T-helper 2 cell (primary cell): ENCODE data around the gene PPP2R1B.
A peak's percentile ranks its signal among the peaks of the same experiment; 100 is the strongest.
"Not testable (repeated sequence)": the region's sequence is repeated elsewhere in the genome, so short reads cannot be mapped to it uniquely, and the experiment has no call there.

ENCODE experiments used
- DNase-seq, 5 experiments: peaks; one replicate each; pipeline versions ENCODE4 v3.0.0 to v3.0.0-alpha.2; 2012 to 2022

The PPP2R1B gene

DNA sequence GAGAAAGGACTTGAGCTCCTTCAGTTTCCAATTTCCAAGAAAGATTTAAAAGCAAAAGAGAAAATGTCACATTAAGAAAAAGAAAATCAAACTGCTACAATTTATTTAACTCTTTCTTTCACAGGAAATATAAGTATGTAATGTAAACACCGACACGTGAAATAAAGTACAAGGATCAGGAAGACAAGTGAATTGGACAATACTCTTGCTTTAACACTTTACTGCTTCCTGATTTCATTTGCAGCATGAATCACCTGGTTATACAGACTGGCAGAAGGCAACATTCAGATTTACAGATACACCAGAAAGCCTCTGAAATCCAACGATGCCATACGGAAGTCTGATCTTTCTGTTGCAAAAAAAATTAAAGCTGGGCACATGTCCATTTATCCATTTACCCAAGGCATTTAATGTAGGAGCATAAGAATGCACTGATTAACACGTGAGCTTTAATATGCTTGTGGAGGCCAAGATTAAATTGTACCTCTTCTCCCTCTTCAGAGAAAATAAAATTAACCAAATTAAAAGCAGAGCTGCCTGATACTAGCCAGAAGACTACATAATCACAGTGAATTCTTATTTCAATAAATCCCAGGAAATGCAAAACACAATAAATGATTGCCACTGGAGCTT lies 16.0 kb upstream of the PPP2R1B start:
- no peak for DNase-seq

DNA sequence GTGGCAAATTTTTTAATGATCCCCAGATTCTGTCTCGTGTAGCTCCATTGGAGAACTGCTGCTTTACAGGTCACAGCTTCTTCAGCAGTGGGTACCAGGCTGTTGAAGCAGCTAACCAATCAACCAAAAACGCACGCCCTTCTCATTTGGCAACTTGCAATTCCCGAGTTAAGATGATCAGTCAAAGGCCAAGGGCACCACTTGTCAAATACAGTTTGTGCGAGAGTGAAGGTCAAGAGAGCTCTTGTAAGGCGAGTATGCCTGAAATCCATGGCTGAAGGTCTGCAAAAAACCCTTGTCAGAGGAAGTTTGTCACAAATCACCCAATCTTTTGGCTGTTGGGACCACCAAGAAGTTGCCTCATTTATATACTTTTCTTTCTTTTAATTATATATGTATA lies 12.9 kb upstream of the PPP2R1B start:
- no peak for DNase-seq

DNA sequence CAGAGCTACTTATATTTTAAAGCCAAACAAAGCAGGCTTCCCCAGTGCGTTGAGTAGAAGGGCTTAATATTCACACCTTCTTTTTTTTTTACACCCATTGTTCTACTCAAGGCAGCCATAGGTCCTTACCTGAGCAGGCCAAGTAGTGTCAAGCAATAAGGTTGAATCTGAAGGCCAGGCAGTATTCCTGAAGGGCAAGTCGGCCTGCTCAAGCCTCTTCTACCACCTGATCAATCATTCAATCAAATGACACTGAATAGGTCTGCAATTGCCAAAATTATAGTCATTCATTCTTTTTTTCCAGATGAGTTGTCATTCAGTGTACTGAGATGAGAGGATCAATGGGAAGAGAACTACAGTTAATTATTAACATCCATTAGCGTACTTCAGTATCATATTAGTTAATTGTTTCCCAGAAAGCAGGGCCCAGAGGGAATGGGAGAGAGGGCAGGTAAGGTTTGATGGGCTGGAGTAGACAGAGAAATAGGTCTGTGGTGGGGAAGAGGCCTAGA lies 11.9 kb upstream of the PPP2R1B start:
- no peak for DNase-seq

DNA sequence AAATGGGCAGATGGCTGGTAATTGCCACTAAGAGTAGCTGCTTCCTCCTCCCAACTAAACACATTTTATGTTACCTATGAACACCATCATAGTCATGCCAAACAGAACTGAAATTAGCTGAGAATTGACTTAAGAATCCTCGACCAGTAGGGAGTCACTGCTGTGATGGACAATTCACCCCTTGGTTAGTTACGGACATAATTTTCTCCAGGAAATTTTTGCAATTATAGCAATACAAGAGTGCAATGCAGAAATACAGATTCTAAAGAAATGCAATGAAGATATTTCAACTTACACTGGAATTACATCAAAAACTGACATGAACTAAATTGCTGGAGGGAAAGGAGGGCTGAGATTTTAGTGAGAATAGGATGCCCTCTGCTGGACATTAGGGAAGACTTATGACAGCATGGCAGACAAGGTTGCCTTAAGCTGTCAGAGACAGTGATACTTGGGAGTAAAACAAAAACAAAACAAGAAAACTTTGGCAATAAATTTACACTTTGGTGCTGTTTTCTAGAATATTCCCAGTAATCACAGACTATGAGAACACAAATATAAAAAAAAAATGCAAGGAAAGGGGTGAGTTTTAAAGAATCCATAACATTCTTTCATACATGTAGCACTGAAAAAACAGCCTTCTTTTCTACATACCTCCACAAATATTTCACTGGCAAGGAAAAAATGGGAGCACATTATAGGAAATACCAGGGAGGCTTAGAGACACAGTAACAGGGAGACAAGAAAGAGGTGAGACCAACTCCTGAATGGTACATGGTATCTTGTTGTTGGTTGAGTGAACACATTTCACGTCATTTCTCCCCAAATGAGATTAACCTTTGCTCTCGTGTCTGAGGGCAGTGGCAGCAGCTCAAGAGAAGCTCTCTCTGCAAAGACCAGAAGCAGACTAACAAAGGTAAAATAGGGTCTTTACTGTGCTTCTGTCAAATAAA lies 11.2 kb upstream of the PPP2R1B start:
- peak in 2 of 5 experiments; percentile 29 to 73 for DNase-seq

DNA sequence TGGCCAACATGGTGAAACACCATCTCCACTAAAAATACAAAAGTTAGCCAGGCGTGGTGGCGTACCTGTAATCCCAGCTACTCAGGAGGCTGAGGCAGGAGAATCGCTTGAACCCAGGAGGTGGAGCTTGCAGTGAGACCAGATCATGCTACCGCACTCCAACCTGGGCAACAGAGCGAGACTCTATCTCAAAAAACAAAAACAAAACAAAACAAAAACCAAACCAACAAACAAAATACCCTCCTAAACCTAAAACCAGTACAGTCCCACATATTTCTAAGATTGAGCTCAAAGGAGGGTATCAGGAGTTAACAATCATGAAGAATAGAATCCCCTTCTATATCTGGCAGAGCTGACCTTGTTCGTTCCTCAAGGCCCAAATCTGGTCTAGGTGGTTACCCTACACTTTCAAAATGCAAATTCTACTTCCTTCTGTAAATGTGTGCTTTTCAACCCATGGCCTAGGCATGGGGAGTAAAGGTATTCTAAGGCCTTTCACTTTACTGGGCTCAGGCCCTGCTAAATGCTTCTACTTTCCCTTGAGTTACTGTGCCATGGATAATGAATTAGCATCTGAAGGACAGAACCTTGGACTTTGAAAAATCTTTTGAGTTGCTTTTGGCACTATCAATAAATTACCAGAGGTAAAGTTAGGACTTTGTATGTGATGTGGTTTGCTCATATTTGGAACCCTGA lies 10.4 kb upstream of the PPP2R1B start:
- no peak for DNase-seq

DNA sequence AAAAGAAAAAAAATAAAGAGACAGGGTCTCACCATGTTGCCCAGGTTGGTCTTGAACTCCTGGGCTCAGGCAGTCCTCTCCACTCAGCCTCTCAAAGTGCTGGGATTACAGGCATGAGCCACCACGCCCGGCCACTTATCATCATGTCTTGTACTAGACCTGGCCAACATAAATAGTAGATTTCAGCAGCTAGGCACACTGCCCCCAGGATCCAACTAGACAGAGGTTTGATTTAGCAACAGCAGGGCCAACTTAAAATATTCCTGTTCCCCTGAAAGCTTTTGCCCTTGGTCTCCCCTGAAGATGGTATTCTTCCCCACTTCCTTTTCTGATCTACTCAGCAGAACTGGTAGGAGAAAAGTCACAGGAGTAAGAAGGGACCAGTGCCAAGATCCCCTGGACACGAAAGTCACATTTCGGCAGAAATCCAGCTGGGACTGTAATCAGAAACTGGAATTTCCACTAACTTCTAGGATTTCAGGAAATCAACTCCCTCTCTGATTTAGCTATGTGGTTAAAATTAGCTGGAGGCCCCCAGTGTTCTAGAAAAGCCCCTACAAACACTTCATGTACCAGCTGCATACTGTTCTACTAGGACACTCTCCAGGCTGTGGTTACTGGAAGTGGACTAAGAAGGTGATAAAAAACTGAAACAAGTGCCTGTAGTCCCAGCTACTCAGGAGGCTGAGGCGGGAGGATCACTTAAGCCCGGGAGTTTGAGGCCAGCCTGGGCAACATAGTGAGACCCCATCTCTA lies 8.9 kb upstream of the PPP2R1B start:
- DNase-seq, result no peak

DNA sequence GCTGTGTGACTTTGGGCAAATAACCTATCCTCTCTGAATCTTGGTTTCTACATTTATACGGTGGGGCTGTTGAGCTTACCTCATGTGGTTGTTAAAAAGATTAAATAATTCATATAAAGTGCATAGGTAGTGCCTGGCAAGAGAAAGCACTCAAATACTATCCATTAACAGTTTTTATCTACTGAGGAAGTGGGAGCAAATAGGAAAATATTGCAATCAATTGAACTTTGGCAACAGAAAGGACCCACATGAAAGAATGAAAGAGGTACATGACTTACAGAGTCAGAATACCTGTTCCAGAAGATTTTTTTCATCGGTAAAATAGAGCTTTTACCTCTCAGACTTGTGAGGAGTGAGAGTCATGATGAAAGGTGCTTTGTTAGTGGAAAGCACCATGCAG lies 6.3 kb upstream of the PPP2R1B start:
- no peak for DNase-seq

DNA sequence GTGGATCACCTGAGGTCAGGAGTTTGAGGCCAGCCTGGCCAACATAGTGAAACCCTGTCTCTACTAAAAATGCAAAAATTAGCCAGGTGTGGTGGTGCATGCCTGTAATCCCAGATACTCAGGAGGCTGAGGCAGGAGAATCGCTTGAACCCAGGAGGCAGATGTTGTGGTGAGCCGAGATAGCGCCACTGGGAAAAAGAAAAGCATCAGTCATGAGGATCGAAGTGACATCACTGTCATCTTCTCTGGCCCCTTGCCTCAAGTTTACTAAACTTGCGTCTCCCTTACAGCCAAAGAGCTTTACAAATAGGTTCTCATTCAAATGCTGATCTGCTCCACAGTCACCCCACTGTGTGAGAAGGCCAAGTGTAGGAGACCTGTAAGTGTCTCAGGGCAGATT lies 5.0 kb upstream of the PPP2R1B start:
- not testable (repeated sequence) for DNase-seq

DNA sequence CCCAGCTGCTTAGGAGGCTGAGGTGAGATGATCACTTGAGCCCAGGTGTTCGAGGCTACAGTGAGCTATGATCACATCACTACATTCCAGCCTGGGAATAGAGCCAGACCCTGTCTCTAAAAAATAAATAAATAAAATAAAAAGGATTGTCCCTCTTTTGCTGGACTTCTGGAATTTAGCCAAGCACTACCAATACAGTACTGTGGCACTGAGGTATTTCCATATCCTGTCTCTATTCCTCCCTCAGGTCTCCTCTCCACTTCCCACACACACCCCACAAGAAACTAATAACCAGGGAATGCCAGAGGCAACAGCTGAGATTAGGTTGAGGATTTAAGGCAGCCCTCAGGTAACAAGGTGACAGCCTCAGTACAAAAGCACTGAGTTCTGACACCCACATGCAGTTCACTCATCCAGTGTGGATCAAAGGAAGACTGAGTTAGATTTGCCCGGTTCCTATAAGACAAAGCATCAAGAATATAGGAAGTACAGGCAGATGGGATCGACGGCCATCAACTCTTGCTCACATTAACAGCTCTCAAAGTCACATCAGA lies 4.5 kb upstream of the PPP2R1B start:
- DNase-seq, result no peak

DNA sequence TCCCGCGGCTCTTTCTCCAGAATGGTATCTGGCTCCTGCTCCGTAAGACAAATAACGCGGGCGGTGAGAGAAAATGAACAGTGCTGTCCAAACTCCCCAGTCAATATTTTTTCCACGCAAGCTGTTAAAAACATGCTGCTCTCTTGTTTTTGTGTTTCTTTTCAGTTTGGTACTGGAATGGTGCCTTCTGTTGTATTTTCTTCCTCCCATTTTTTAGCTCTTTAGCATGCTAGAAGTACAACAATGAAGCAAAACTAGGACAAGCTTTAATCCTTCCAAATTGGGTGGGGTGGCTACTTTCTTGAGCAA lies 599 bp upstream of the PPP2R1B start:
- DNase-seq, result no peak

DNA sequence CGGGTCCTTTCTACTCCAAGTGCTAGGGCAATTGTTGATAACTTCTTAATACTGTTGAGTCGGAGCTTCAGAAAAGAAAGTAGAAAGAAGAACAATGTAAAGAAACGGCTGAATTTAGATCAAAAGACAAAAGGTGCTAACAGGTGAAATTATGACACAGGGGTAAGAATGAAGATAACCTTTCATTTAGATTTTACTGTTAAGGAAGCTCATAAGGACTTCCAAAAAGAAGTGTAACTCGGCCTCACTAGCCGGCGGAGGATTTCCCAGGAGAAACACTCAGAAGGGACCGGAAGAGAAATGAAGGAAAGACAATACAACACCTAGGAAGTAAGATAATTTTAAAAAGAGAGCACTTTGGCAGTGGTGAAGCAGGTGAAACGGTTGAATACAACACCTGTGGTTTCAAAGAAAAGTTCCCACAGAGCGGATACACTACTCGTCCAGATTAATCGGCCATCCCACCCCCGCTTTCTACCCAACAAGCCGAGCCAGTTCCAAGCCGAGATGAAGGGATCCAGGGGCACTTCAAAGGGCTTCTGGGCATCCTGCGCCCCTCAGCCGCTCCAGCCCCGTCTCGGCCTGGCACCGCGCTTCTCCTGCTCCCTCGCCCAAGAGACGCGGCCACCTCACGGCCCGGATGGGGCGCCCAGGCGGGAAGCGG lies 737 bp downstream of the PPP2R1B start:
- no peak for DNase-seq

DNA sequence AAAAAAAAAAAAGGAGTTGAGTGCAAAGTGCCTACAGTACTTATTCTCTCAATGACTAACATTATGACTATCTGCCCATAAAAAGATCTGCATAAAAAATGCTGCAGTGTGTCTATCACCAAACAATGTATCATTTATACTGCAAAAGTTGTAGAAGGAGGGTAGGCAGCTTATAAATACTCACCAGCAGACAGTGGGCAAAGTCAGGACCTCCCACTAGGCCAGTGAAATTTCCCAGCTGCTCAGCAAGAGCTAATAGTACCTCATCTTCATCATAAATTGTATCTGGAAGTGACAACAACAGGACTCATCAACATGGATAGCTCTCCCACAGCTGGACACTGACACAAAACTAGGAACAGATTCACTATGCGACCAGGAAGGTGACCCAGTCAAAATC lies 1.6 kb downstream of the PPP2R1B start:
- DNase-seq, result no peak

DNA sequence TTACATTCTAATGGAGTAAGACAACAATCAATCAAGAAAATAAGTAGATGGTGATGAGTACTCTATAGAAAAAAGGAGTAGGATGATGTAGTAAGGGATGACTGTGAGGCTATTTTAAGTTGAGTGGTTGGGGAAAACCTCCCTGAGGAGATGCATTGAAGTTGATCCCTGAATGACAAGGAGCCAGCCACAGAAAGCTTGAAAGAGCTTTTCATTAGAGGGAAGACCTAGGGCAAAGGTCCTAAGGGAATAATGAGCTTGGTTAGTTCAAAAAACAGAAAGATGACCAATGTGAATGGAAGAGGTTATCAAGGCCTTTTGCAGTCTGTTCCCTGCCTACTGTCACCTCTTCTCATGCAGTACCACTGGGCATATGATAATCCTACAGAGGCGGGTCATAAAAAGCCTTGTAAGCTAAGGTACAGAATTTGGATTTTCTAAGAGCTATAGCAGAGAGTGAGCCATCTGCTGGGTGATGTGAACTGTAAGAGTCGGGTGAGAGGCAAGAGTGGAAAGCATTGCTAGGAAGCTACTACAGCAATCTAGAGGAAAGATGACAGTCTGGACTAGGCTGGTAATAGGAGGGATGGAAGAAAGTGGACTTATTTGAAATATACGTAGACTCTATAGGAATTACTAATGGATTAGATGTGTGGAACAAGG lies 3.1 kb downstream of the PPP2R1B start:
- no peak for DNase-seq

DNA sequence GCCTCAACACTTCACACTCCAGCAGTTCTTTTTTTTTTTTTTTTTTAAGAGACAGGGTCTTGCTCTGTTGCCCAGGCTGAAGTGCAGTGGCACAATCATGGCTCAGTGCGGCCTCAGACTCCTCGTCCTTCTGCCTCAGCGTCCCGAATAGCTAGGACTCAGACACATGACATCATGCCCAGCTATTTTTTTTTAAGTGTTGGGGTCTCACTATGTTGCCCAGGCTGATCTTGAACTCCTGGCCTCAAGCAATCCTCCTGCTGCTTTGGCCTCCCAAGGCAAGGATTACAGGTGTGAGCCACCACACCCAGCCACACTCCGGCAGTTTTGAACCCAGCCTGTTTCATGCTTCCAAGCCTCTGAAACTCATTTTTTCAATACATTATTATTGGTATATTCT lies 3.7 kb downstream of the PPP2R1B start:
- DNase-seq, result no peak

DNA sequence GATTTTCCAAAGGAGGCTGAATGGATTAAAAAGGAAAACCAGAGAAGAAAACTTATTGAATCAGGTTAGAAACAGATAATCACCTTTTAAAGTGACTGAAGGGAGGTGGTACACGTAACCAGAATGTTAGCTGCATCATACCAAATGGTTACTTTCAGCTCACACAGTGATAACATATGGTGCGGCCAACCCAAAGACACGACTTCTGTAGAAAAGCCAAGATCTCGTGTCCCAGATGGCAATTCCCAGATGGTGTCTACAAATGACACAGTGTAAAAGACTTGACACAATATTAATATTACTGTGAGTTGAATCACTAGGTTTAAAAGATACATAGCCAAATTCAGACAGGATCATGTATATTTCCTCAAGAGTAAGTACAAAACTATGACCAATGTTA lies 5.2 kb downstream of the PPP2R1B start:
- no peak for DNase-seq

DNA sequence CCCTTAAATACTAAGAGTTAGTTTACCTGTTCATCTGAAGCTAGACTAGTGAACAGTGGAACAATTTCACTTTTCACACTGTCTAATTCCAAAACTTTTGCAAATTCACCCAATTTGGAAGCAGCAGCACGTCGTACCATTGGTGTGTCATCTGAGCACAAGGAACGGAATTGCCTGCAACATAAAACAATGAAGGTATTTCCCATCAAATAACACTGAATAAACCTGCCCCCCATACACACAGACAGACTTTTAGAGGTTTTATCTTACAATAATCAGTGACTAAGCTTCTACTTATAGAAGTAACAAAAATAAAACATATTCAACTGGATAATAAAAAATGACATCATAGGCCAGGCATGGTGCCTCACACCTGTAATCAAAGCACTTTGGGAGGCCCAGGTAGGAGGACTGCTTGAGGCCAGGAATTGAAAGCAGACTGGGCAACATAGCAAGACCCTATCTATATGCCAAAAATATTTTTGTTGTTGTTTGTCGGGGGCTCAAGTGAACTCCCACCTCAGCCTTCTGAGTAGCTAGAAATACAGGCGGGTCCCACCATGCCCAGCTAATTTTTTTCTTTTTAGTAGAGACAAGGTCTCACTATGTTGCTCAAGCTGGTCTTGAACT lies 6.3 kb downstream of the PPP2R1B start:
- DNase-seq, result no peak

DNA sequence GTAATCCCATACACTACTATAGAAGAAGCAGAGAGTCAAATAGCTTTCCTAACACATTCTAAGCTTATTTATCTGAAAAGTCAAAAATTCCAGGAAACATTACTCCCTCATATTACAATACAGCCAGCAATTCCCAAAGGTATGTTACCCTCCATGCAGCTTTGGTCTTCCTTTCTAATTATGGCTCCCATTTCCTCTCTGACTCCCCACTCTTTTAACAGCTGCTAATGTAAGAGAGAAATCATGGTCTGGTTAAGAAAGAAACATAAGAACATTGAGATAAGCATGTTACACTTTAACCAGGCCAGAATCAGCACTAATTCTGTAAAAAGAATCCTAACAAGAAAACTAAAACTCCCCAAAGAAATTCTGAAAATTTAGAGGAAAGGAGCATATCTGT lies 6.8 kb downstream of the PPP2R1B start:
- DNase-seq, result no peak

DNA sequence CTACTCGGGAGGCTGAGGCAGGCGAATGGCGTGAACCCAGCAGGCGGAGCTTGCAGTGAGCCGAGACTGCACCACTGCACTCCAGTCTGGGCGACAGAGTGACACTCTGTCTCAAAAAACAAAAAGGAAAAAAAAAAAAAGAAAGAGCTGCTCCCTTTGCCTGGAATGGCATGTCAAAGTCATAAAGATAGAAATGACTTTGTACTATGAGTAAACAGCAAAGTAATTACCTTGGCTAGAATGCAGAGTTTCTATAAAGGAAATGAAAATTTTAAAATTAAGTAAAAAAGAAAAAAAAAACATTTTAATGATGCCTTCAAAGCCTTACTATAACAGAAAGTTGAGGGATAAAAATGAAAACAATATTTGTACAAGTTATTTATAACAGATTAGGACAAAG lies 10.1 kb downstream of the PPP2R1B start:
- DNase-seq, result no peak

DNA sequence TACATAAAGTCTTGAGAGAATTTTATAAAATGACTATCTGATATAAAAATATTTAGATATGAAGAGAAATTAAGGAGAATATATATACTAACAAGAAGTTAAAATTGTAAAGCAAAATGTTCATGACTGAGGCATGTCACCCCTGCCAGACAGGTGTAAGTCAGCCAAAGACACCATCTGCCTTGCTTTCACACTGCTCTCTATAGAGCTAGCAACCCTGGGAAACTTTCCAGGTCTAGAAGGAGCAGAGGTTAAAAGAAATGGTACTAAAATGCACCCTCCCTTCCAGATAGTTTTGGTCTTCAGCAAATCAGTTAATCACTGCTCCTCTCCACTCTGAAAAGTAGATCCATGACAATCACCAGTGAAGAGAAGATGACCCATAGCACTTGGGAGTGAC lies 16.5 kb downstream of the PPP2R1B start:
- DNase-seq, result no peak

DNA sequence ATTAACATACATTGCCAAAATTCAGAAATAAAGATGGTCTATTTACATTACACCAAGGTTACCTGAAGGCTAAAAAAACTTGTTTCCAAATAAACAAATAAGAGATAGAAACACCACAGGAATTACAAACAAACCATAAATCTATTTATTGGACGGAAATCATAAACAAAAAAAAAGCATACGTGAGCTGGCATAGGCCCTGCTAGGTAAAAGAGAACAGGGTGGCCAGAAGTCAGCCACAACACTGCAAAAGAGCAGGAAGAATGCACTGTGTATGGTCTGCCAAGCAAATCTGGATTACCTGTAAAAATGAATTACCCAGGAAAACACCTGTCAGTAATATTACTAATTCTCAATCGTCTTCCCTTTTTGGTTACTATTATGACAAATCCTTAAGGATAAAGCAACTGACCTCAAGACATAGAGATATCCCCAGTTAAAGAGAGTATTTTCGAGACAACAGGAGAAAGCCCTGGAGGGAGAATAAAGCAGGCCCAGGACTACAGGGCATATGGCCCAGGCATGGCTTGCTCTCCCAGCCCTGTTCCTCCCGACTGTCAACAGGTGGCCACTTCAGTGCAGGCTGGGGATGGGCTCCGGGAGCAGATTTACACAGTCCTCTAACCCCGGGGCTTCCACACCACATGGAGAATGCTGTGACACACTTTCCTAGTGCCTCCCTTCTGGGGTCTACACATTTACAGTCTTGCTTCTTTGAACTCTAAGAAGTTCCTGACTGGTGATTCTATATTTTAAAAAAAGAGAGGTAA lies 18.0 kb downstream of the PPP2R1B start:
- DNase-seq, result no peak
